ENCODE data around the gene EBP. TPM values are rescaled to one million over a fixed set of nuclear protein-coding genes. Genes with fewer than 3 reads are reported as not detected.

EBP gene
- total and polyA plus RNA-seq, 9 of the 15 experiments (the other 6 are each of a cell fraction or from before 2014, with no cell fraction given): 228 to 987 (median 274) TPM

GRCh38 chrX:48574270-48575266 is 53.0 kb downstream of the EBP start, which contains the start of gene RBM3 (continued):
- TF ChIP-seq AFF4 (CRISPR knock-in tag; IDR thresholded peaks at IDR 0.05) (peak; percentile 94), ZNF830 (CRISPR knock-in tag; IDR thresholded peaks at IDR 0.05) (no peak), ZNF655 (CRISPR knock-in tag; IDR thresholded peaks at IDR 0.05) (no peak), SMAD4 (CRISPR knock-in tag; conservative IDR thresholded peaks at IDR 0.05) (no peak), ZNF3 (CRISPR knock-in tag; IDR thresholded peaks at IDR 0.05) (no peak), ZNF354B (CRISPR knock-in tag; IDR thresholded peaks at IDR 0.05) (no peak), E2F8 (IDR thresholded peaks at IDR 0.05; ENCODE audit: low read depth, partially characterized antibody) (peak; percentile 96), ZNF395 (CRISPR knock-in tag; IDR thresholded peaks at IDR 0.05) (peak; percentile 87), KAT7 (CRISPR knock-in tag; IDR thresholded peaks at IDR 0.05; ENCODE audit: borderline replicate concordance) (no peak; the same call in 1 of the 2 replicates), SOX6 (IDR thresholded peaks at IDR 0.05) (0 out of 2 replicates have a peak, but pooled peaks have one; percentile 18), MXI1 (IDR thresholded peaks at IDR 0.05; ENCODE audit: low read depth, low read length) (no peak; the same call in none of the 2 replicates), ZNF212 (CRISPR knock-in tag; IDR thresholded peaks at IDR 0.05) (no peak), TCF15 (CRISPR knock-in tag; IDR thresholded peaks at IDR 0.05) (no peak), SIN3A (IDR thresholded peaks at IDR 0.05; ENCODE audit: borderline replicate concordance in 2 of 2, control insufficient read depth in 1 of 2, low read depth in 2 of 2, low read length in 2 of 2) (peak; percentile 88 to 99; a peak in 3 of 4 replicates), ZNF75A (CRISPR knock-in tag; IDR thresholded peaks at IDR 0.05) (no peak)
